Posterior cingulate gyrus (tissue), 11 donors: ENCODE measurements around the gene ANKMY2.
A peak's percentile ranks its signal among the peaks of the same experiment; 100 is the strongest.
"Not testable (repeated sequence)": the region's sequence is repeated elsewhere in the genome, so short reads cannot be mapped to it uniquely, and the experiment has no call there.

Experiments
- DNase-seq, 10 donors: peaks; one replicate each; pipeline versions ENCODE4 v3.0.0 to v3.0.0-alpha.2; 2020 to 2021; ENCODE audit warnings: mixed read lengths in 3 of 10
- intact Hi-C: fragments of 100-400 bp; cut with DNase I; formaldehyde crosslinking; loops from one replicate; pipeline ENCODE4 v1.15.1; 2023

ANKMY2 gene

DNA sequence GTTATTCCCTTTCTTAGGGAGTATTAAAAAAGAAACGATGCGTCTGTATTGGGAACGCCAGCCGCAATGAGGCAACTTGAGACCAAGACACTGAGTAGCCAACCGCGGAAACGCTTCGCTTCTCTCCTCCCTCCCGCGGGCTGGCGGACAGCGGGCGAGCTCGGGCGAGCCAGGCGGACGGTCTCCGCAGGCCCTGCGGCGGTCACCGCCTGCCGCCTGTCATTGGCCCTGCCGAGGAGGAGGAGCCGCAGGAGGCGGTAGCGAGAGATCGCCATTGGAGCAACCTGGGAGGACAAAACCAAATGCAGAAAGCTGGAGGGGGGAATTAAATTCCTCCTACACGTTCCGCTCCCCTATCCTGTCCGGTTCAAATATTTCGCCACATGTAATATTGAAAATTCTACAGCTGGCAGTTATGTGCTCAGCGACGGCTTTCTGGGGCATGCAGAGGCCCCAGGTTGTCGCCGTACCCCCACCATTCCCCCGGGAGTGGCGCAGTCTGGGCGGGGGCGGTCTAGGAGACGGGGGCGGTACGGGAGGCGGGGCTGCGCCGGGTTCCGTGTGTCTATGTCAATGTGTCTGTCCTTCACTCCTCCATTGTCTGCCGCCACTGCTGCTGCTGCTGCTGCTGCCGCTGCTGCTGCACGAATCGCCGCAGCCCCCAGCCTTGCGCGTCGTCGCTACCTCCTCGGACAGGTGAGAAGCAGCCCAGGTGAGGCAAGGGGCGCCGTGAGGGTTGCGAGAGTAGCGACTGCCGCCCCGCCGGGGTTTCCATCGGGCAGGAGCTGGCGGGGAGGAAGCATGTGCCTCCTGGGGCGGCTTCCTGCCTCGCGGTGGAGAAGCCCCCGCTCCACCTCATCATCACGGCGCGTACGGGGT, at the start of gene ANKMY2, which contains the start of gene BZW2:
Gene ANKMY2, minus strand, starts transcription at position 162 of the 879 bp plus-strand sequence. CDS start 181 bp downstream, outside the sequence.
Gene BZW2, plus strand, starts transcription at position 589 of the 879 bp plus-strand sequence. CDS start 19,263 bp downstream, outside the sequence.
- intact Hi-C loops = no loop called here
- DNase-seq = peak; percentile 89 to 99 (median 93)

GRCh38 chr7:16694806-16695205, 49.3 kb upstream of the ANKMY2 start:
- intact Hi-C loops = loop anchor here (10.0 kb wide), 1 partner anchor 220 kb away; no protein-coding TSS in a partner anchor
- no peak for DNase-seq

- no peak for DNase-seq
- intact Hi-C loops = loop anchor here (10.0 kb wide), 1 partner anchor 221 kb away; no protein-coding TSS in a partner anchor
These were observed 48.2 kb upstream of the ANKMY2 start for GRCh38 chr7:16693601-16694318.

GRCh38 chr7:16691241-16691640, 45.7 kb upstream of the ANKMY2 start:
- DNase-seq = no peak
- intact Hi-C loops = loop anchor here (10.0 kb wide), 1 partner anchor 224 kb away; no protein-coding TSS in a partner anchor

- DNase-seq = no peak
- intact Hi-C loops = no loop called here
These were observed 42.7 kb upstream of the ANKMY2 start for GRCh38 chr7:16688249-16688648.

- intact Hi-C loops = no loop called here
- no peak for DNase-seq
These were observed 40.0 kb upstream of the ANKMY2 start for GRCh38 chr7:16685535-16685934.

DNA sequence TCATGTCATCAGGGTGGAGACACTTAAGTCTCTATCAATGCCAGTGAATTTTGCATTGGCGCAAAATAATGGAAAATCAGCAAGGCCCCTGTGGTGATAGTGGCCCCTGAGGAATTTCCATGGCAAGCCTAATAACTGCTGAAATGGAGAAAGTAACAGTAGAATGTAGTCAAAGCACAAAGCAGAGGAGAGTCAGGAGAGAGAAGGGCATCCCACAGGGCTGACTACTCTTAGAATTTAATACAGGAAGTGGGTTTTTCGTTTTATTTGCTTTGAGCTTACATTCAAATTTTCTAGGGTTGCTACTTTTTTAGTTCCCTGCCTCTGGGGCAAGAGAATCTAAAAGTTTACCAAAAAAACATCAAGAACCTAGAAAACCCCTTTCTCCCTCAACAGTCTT, 39.4 kb upstream of the ANKMY2 start:
- DNase-seq = no peak
- intact Hi-C loops = no loop called here

DNA sequence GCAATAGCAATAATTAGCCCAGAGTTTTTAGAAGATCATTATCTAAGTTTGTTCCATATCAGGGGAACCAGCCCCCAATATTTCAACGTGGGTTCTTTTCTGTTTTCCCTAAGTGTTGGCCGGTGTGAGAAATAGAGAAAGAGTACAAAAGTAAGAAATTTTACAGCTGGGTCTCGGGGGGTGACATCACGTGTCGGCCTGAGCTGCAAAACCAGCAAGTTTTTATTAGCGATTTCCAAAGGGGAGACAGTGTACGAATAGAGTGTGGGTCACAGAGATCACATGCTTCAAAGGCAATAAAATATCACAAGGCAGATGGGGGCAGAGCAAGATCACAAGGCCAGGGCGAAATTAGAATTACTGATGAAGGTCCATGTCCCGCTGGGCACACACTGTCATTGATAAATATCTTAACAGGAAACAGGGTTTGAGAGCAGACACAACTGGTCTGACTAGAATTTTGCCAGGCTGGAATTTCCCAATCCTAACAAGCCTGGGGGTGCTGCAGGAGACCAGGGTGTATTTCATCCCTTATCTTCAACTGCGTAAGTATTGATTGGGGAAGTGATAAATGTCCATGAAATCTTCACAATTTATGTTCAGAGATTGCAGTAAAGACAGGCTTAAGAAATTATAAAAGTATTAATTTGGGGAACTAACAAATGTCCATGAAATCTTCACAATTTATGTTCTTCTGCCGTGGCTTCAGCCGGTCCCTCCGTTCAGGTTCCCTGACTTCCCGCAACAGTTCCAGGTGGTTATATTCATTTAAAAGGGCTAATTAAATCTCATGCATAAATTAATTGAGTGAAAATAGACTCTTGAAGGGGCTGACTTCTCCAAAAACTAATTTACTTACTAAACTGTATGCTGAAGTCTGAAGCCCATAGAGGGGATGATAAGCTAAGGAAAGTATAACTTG, 33.4 kb upstream of the ANKMY2 start:
- intact Hi-C loops, DNase-seq: not testable (repeated sequence)

GRCh38 chr7:16677978-16678494, 32.5 kb upstream of the ANKMY2 start:
- DNase-seq = peak in 1 of 10 donors; percentile 71
- intact Hi-C loops = no loop called here

- intact Hi-C loops = no loop called here
- DNase-seq = no peak
These were observed 29.7 kb upstream of the ANKMY2 start for GRCh38 chr7:16675277-16675676.

DNA sequence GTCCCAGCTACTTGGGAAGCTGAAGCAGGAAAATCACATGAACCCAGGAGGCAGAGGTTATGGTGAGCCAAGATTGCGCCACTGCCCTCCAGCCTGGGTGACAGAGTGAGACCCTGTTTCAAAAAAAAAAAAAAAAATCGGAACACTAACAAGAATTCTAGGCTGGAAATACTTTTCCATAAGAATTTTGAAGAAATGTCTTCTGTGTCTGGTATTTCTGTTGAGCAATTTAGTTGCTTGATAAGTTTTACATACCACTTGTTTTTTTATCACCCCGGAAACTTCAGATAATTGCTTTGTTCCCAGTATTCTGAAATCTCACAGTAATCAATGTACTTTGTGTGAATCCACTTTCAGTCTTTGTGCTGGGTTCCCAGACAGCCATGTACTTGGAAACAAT, 26.3 kb upstream of the ANKMY2 start:
- intact Hi-C loops = no loop called here
- DNase-seq = no peak

DNA sequence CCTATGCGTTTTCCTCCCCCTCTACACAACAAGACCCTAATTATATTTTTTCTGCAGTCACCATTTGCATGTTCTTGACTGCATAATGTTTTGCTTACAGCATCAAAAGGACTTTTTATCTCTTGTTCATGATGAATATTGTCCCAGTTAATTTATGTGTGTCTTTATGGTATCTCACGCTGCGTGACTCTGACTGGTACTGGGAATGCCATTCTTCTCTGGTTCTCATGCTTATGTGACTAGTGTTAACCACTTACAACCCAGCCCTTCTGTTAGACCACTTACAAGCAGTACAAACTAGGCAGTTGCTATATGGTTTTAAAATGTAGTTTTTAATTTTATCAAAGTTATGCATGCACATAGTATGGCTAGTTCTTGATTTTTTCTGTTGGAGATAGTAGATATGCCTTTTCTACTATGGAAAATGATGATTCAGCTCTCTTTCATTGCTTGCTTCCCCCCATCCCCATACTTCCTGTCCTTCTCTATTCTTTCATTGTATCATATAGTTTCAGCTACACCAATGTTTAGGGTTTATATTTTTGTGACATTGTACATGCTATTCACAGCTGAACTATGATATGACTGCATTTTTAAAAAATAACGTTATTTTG, 25.3 kb upstream of the ANKMY2 start:
- no peak for DNase-seq
- intact Hi-C loops = no loop called here

DNA sequence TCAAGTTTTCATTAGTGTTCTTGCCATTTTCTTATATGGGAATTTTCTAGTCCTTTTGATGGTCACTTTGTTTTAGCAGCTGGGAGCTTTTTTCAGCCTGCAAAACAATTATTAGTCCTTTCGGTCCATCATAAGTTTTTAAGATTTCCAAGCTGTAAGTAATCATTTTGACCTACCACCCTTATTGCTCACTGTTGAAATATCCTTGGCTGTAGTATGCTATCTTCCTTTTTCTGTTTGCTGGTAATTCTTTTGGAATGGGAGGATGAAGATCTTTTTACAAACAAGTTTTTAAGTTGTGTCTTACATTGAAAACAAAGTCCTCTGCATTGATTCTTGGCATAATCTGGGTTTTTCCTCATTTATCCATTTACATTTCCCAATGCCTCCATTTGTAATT, 24.5 kb upstream of the ANKMY2 start:
- DNase-seq = no peak
- intact Hi-C loops = no loop called here

DNA sequence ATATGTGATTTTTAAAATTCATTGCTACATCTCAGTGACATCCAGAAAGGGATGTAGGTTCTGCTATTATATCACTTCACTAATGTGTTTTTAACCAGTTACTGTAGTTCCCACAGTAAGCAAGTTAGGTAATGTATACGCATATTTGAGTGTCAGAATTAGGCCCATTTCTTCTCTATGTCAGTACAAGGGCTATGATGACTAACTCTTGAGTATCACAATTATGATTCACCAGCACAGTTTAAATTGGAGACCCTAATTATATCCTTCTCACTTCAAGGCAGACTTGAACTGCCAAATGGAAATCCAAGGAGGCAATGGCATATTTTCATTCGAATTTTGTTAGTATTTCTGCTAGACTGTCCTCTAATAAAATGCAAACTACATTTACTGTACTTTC, 24.0 kb upstream of the ANKMY2 start:
- intact Hi-C loops = no loop called here
- DNase-seq = no peak

DNA sequence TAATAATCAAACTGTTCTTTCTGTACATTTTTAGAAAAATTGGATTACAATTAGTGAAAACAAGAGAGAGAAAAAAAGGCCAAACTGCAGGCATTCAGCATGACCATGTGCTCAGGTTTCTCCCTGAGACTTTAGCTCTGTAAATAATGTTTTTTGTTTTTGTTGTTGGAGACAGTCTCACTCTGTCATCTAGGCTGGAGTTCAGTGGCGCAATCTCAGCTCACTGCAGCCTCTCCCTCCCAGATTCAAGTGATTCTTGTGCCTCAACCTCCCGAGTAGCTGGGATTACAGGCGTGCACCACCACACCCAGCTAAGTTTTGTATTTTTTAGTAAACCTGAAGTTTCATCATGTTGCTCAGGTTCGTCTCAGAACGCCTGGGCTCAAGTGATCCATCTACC, 23.4 kb upstream of the ANKMY2 start:
- intact Hi-C loops = no loop called here
- no peak for DNase-seq

DNA sequence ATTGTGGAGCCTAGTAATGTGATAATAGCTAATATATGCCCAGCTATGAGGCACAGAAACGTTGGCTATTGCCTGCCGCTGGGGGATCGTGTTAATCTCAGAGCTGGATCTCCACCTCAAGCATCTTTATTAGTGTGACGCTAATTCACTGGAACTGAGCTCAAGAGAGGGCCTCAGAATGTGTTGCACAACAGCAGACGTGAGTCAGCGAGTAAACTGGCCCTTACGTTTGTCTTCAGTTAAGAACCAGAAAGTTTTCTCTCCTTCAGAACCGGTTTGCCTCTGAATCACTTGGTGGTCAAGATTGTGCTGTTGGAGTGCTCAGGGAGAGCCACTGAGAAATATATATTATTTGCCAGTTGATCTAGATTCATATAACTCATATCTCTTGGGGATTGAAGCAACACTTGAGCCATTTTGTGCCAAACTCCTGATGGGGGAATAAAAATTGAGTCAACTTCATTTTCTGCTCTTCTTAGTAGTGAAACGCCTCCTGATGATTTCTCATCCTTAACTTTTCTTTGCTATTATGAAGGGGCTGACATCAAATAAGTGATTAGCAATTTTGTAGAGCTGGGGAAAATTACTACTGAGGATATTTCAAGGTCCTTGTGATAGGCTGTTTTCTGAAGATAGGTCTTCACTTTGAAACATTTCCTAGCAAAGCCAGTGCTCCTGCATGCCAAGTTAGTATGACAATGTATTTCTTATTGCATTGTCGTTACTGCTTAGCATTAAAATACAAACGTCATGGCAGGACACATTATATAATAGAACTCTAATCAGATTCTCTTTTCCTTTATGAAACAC, 22.7 kb upstream of the ANKMY2 start:
- intact Hi-C loops = no loop called here
- no peak for DNase-seq

DNA sequence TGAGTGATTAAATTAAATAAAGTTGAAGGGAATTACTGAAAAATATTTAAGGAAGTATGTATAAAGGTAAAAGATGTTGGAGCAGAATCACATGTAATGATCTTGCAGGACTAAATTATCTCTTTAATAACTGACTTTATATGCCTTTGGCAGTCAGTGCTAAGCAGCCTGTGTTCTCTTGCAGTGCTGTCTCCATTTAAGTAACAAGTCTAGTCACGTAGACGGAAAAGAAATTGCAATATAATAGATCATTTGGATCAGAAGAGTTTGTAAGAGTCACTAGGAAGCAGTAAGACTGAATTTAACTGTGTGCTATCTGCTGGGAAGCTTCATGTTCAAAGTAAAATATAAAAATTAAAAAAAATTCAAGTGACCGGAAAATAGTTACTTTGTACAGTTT, 21.8 kb upstream of the ANKMY2 start:
- DNase-seq = no peak
- intact Hi-C loops = no loop called here

- intact Hi-C loops = no loop called here
- no peak for DNase-seq
These were observed 16.4 kb upstream of the ANKMY2 start for GRCh38 chr7:16661924-16662323.
